Panc1 (cell line): ENCODE data around the gene SDC3. TPM values are rescaled to one million over a fixed set of nuclear protein-coding genes. Genes with fewer than 3 reads are reported as not detected.

Experiments
- ATAC-seq: fragments of 200-7000 bp; cut with Tn5 transposase; 2 replicates; pipeline ENCODE4 v1.9.1; 2020; ENCODE audit warnings: mild to moderate bottlenecking, moderate library complexity
- BruUV-seq: library from RNA; stranded (reverse); fragments of 400-500 nt; replicated peaks from 2 replicates; lab custom pipeline; 2021; lab: Mats Ljungman, UMichigan
- CTCF ChIA-PET: fragments of 300-600 bp; sonication (Branson Sonifier 250); formaldehyde crosslinking; loops from one replicate; lab custom pipeline; 2022; ENCODE audit warnings: antibody characterized with exemption; lab: Charles Lee
- POLR2A ChIA-PET: fragments of 300-600 bp; sonication (Branson Sonifier 250); formaldehyde crosslinking; loops from one replicate; lab custom pipeline; 2022; ENCODE audit warnings: antibody characterized with exemption; lab: Charles Lee
- DNase-seq: peaks from one replicate; pipeline ENCODE4 v3.0.0-alpha.2; 2010; ENCODE audit warnings: low read depth, low spot score
- H3K27ac ChIP-seq: 2 replicates; pipeline ENCODE4 v1.5.1; 2011; ENCODE audit warnings: mild to moderate bottlenecking, low read length, inconsistent platforms
- H3K27me3 ChIP-seq: fragments of 200-500 bp; sonication (Bioruptor generic); 2 replicates; pipeline ENCODE4 v1.6.0; 2014; ENCODE audit warnings: low read length, inconsistent platforms; ENCODE audit not compliant: control insufficient read depth, insufficient read depth
- H3K36me3 ChIP-seq: fragments of 200-500 bp; sonication (Bioruptor generic); 2 replicates; pipeline ENCODE4 v1.5.1; 2014; ENCODE audit warnings: inconsistent platforms, mild to moderate bottlenecking, low read length, moderate library complexity; ENCODE audit not compliant: control insufficient read depth, insufficient read depth
- H3K4me1 ChIP-seq: 2 replicates; pipeline ENCODE4 v1.5.1; 2011; ENCODE audit warnings: inconsistent platforms, mild to moderate bottlenecking, low read length, moderate library complexity; ENCODE audit not compliant: control insufficient read depth, insufficient read depth
- H3K4me3 ChIP-seq, 2 experiments: 2 replicates each; pipeline ENCODE4 v1.5.1; 2011 to 2012; ENCODE audit warnings: low read depth in 2 of 2, low read length in 2 of 2, mild to moderate bottlenecking in 2 of 2, inconsistent platforms in 1 of 2, moderate library complexity in 1 of 2
- H3K9me3 ChIP-seq: fragments of 200-500 bp; sonication (Bioruptor generic); 2 replicates; pipeline ENCODE4 v1.5.1; 2014; ENCODE audit warnings: low read depth, mild to moderate bottlenecking, inconsistent platforms, low read length, moderate library complexity; ENCODE audit not compliant: control insufficient read depth, insufficient read depth
- POLR2AphosphoS5 ChIP-seq: IDR thresholded peaks from 2 replicates; pipeline ENCODE4 v1.6.1; 2012; ENCODE audit warnings: mild to moderate bottlenecking, low read depth, low read length, moderate library complexity
- REST ChIP-seq, 2 experiments: IDR thresholded peaks; 2 replicates each; pipeline ENCODE4 v1.6.1; 2011 to 2012; ENCODE audit warnings: low read depth in 2 of 2, control low read depth in 1 of 2, low read length in 1 of 2, mild to moderate bottlenecking in 1 of 2, moderate library complexity in 1 of 2; ENCODE audit not compliant: insufficient read depth in 1 of 2
- SIN3A ChIP-seq: IDR thresholded peaks from 2 replicates; pipeline ENCODE4 v1.6.1; 2012; ENCODE audit warnings: low read depth, mild to moderate bottlenecking, low read length, moderate library complexity, borderline replicate concordance; ENCODE audit not compliant: insufficient read depth
- TCF7L2 ChIP-seq: IDR thresholded peaks from 2 replicates; pipeline ENCODE4 v1.6.1; 2011; ENCODE audit warnings: mild to moderate bottlenecking, low read depth, low read length, inconsistent platforms
- in situ Hi-C: cut with HindIII; loops from 2 replicates; pipeline ENCODE4 v1.10.0; 2016; ENCODE audit warnings: low sequenced_read_pairs, low pct_unique_long_range_greater_than_20kb
- intact Hi-C: fragments of 100-400 bp; cut with micrococcal nuclease; formaldehyde crosslinking; loops from one replicate; pipeline ENCODE4 v1.10.0; 2022; ENCODE audit not compliant: unreplicated experiment
- total RNA-seq: library from RNA; stranded (reverse); gene quantifications from one replicate; pipeline ENCODE4 v1.2.1, GENCODE V29; 2021; ENCODE audit not compliant: unreplicated experiment
- TF ChIP-seq, protein P1 (sequence below): fragments of 450-650 bp; IDR thresholded peaks from 2 replicates; pipeline ENCODE4 v1.5.1; 2017; ENCODE audit warnings: mild to moderate bottlenecking

Gene SDC3
- total RNA-seq, 1 experiment from 2014 or later: 36.1 TPM

DNA sequence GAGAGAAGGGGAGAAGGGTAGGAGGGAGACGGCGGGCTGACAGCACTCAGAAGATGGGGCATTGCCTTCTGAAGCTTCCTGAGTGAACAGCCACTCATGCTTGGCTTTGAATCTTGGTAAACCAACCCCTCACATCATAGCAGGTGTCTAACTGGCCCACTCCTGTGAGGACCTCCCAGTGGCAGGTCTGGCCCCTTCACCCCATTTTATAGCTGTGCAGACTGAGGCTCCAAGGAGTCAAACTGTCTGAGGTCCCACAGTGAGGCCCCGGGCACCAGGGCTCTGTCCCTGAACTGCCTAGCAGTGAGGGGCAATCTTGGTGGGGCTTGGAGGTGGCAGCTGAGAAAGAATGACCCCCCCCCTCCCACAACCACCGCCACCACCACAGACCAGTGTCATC is 41.0 kb downstream of the SDC3 start:
- POLR2A ChIA-PET: no interaction called here
- intact Hi-C loops (no loop called here), in situ Hi-C loops (no loop called here)
- ATAC-seq: no peak
- no peak for TF ChIP-seq POLR2AphosphoS5
- TF ChIP-seq TCF7L2: no peak
- TF ChIP-seq, protein P1, sequence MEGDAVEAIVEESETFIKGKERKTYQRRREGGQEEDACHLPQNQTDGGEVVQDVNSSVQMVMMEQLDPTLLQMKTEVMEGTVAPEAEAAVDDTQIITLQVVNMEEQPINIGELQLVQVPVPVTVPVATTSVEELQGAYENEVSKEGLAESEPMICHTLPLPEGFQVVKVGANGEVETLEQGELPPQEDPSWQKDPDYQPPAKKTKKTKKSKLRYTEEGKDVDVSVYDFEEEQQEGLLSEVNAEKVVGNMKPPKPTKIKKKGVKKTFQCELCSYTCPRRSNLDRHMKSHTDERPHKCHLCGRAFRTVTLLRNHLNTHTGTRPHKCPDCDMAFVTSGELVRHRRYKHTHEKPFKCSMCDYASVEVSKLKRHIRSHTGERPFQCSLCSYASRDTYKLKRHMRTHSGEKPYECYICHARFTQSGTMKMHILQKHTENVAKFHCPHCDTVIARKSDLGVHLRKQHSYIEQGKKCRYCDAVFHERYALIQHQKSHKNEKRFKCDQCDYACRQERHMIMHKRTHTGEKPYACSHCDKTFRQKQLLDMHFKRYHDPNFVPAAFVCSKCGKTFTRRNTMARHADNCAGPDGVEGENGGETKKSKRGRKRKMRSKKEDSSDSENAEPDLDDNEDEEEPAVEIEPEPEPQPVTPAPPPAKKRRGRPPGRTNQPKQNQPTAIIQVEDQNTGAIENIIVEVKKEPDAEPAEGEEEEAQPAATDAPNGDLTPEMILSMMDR: no peak
- no peak for TF ChIP-seq SIN3A
- no peak for TF ChIP-seq REST (IDR thresholded peaks at IDR 0.05; ENCODE audit: insufficient read depth in 1 of 2, low read depth in 2 of 2, low read length in 1 of 2)
- H3K36me3 ChIP-seq: no peaks in the 10 kb centered on the region
- CTCF ChIA-PET: no interaction called here
- no peaks in the 10 kb centered on the region for H3K27me3 ChIP-seq
- no peaks in the 10 kb centered on the region for H3K9me3 ChIP-seq
- no peaks in the 10 kb centered on the region for H3K4me1 ChIP-seq
- H3K4me3 ChIP-seq: no peak overlapping the region
- no TSS peak for BruUV-seq
- H3K27ac ChIP-seq: no peak overlapping the region
- DNase-seq: no peak

DNA sequence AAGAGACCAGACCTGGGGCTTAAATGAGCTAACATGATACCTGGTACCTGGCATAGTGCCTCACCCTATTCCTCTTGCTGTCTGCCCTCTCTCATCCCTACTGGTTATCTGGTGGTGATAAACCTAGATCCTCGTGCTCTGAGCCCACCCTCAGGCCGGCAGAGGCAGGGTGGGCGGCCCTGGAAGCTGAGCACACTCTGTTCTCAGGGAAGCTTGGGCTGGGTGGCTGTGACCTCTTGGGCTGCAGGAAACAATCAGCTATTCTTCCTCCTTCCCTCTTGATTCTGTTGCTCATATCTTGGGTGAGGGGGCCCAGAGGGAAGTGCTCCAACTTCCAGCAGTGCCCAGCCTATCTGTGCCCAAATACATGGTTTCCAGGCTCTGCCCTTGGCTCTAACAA is 42.0 kb downstream of the SDC3 start:
- no TSS peak for BruUV-seq
- in situ Hi-C loops (no loop called here), intact Hi-C loops (no loop called here)
- Histone ChIP-seq H3K27ac (no peak overlapping the region), H3K9me3 (no peaks in the 10 kb centered on the region), H3K4me3 (no peak overlapping the region), H3K36me3 (no peaks in the 10 kb centered on the region), H3K27me3 (no peaks in the 10 kb centered on the region), H3K4me1 (no peaks in the 10 kb centered on the region)
- CTCF ChIA-PET: no interaction called here
- ATAC-seq (no peak), DNase-seq (no peak)
- TF ChIP-seq SIN3A (no peak), REST (IDR thresholded peaks at IDR 0.05; ENCODE audit: insufficient read depth in 1 of 2, low read depth in 2 of 2, low read length in 1 of 2) (no peak), TCF7L2 (no peak), POLR2AphosphoS5 (no peak)
- TF ChIP-seq, protein P1: no peak
- POLR2A ChIA-PET: no interaction called here
